Testis (tissue), 3 donors: ENCODE measurements around the gene TRIM71. TPM values are rescaled to one million over a fixed set of nuclear protein-coding genes. Genes with fewer than 3 reads are reported as not detected.

Source experiments
- DNase-seq: peaks from one replicate; pipeline ENCODE4 v3.0.0-alpha.2; 2019
- H3K27ac ChIP-seq, 2 donors: fragments of 200-600 bp; sonication (generic); one replicate each; pipeline ENCODE4 v1.5.1; 2019
- H3K27me3 ChIP-seq: fragments of 200-600 bp; sonication (generic); one replicate; pipeline ENCODE4 v1.5.1; 2019
- H3K36me3 ChIP-seq: fragments of 200-600 bp; sonication (generic); one replicate; pipeline ENCODE4 v1.5.1; 2017; ENCODE audit warnings: low read depth; ENCODE audit errors: missing control alignments
- H3K4me1 ChIP-seq: fragments of 200-600 bp; sonication (generic); one replicate; pipeline ENCODE4 v1.5.1; 2019
- H3K4me3 ChIP-seq, 2 donors: fragments of 200-600 bp; sonication (generic); one replicate each; pipeline ENCODE4 v1.5.1; 2017 to 2019
- H3K9me3 ChIP-seq: fragments of 200-600 bp; sonication (generic); one replicate; pipeline ENCODE4 v1.5.1; 2017
- POLR2A ChIP-seq: fragments of 450-650 bp; IDR thresholded peaks from one replicate; pipeline ENCODE4 v1.6.1; 2017; ENCODE audit warnings: antibody characterized with exemption, mild to moderate bottlenecking, moderate library complexity
- WGBS, 2 donors: methylation state at CpG; one replicate each; pipeline ENCODE4 v1.1.5; 2018; 5-methylcytosine and 5-hydroxymethylcytosine counted together
- intact Hi-C: fragments of 100-400 bp; cut with DNase I; formaldehyde crosslinking; loops from one replicate; pipeline ENCODE4 v1.15.1; 2023; ENCODE audit warnings: low total_unique reads
- polyA plus RNA-seq: library from polyadenylated mRNA; stranded (reverse); fragments of 350-450 nt; fragmentation: Illumina TruSeq; extraction: RNeasy Lipid Tissue Mini Kit (QIAGEN cat#74804); gene quantifications from one replicate; pipeline ENCODE4 v1.2.3, GENCODE V29; 2014; ENCODE audit warnings: low read depth, low replicate concordance; ENCODE audit not compliant: insufficient read depth
- total RNA-seq, 2 donors: library from RNA; depleted of rRNA; stranded (reverse); fragments of >200 nt; gene quantifications; one replicate each; pipeline ENCODE4 v1.2.3, GENCODE V29; 2016
- TF ChIP-seq, protein P1 (sequence below), 3 experiments: fragments of 450-650 bp in 2 of 3; fragments of 200-600 bp in 1 of 3; sonication (generic) in 1 of 3; IDR thresholded peaks; one replicate each; pipeline ENCODE4 v1.5.1; 2016 to 2019; ENCODE audit warnings: antibody characterized with exemption in 3 of 3, mild to moderate bottlenecking in 2 of 3, moderate library complexity in 1 of 3

The TRIM71 gene
- total and polyA plus RNA-seq, 3 donors from 2014 or later: 9.9 to 21.0 (median 20.6) TPM

- DNase-seq: no peak
- no peak for TF ChIP-seq POLR2A
- TF ChIP-seq, protein P1, sequence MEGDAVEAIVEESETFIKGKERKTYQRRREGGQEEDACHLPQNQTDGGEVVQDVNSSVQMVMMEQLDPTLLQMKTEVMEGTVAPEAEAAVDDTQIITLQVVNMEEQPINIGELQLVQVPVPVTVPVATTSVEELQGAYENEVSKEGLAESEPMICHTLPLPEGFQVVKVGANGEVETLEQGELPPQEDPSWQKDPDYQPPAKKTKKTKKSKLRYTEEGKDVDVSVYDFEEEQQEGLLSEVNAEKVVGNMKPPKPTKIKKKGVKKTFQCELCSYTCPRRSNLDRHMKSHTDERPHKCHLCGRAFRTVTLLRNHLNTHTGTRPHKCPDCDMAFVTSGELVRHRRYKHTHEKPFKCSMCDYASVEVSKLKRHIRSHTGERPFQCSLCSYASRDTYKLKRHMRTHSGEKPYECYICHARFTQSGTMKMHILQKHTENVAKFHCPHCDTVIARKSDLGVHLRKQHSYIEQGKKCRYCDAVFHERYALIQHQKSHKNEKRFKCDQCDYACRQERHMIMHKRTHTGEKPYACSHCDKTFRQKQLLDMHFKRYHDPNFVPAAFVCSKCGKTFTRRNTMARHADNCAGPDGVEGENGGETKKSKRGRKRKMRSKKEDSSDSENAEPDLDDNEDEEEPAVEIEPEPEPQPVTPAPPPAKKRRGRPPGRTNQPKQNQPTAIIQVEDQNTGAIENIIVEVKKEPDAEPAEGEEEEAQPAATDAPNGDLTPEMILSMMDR (IDR thresholded peaks at IDR 0.05): no peak
- WGBS, 2 donors: 90 to 91% methylated on average over 2 of the region's 2 CpGs
- no peaks in the 10 kb centered on the region for H3K36me3 ChIP-seq
- no peaks in the 10 kb centered on the region for H3K27me3 ChIP-seq
- H3K4me3 ChIP-seq: no peak overlapping the region
- H3K9me3 ChIP-seq: no peaks in the 10 kb centered on the region
- no peaks in the 10 kb centered on the region for H3K4me1 ChIP-seq
- H3K27ac ChIP-seq: no peak overlapping the region
- intact Hi-C loops: no loop called here
These were observed 66.8 kb downstream of the TRIM71 start for GRCh38 chr3:32884591-32884990.

- no peaks in the 10 kb centered on the region for H3K4me1 ChIP-seq
- H3K27me3 ChIP-seq: no peaks in the 10 kb centered on the region
- no peaks in the 10 kb centered on the region for H3K9me3 ChIP-seq
- H3K27ac ChIP-seq: no peak overlapping the region
- TF ChIP-seq, protein P1 (IDR thresholded peaks at IDR 0.05): no peak
- TF ChIP-seq POLR2A: no peak
- WGBS, 2 donors: 86 to 93% methylated on average over 11 of the region's 11 CpGs
- no peak for DNase-seq
- no peak overlapping the region for H3K4me3 ChIP-seq
- H3K36me3 ChIP-seq: no peaks in the 10 kb centered on the region
- intact Hi-C loops: no loop called here
These were observed 67.6 kb downstream of the TRIM71 start for GRCh38 chr3:32885283-32885901.

GRCh38 chr3:32886296-32886695 lies 68.5 kb downstream of the TRIM71 start:
- no peaks in the 10 kb centered on the region for H3K27me3 ChIP-seq
- H3K27ac ChIP-seq: no peak overlapping the region
- TF ChIP-seq, protein P1 (IDR thresholded peaks at IDR 0.05): no peak
- intact Hi-C loops: no loop called here
- DNase-seq: no peak
- 72 to 83% methylated on average over 4 of the region's 4 CpGs for WGBS, 2 donors
- H3K9me3 ChIP-seq: no peaks in the 10 kb centered on the region
- H3K4me3 ChIP-seq: no peak overlapping the region
- H3K4me1 ChIP-seq: no peaks in the 10 kb centered on the region
- no peaks in the 10 kb centered on the region for H3K36me3 ChIP-seq

DNA sequence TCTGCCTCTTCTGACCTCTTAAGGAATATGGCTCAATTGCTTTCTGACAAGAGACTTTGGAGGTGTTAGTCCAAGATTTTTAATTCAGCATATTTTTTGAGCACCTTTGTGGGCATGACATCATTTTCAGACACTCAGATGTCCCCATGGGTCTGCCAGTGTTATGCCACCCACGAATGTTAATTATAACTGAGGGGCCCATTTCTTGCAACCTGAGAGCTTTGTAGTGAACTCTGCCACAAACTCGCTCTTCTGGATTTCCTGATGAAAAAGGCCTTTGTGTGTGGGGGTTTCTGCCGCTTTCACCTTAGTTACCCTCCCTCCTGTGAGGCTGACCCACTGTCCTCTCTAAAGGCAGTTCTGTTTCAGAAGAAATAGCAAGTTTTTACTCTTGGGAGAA lies 69.1 kb downstream of the TRIM71 start:
- H3K4me3 ChIP-seq: no peak overlapping the region
- no peaks in the 10 kb centered on the region for H3K9me3 ChIP-seq
- intact Hi-C loops: no loop called here
- H3K27ac ChIP-seq: no peak overlapping the region
- H3K27me3 ChIP-seq: no peaks in the 10 kb centered on the region
- H3K4me1 ChIP-seq: no peaks in the 10 kb centered on the region
- TF ChIP-seq, protein P1 (IDR thresholded peaks at IDR 0.05): no peak
- no peak for TF ChIP-seq POLR2A
- H3K36me3 ChIP-seq: no peaks in the 10 kb centered on the region
- 85 to 91% methylated on average over 3 of the region's 3 CpGs for WGBS, 2 donors
- no peak for DNase-seq

GRCh38 chr3:32888739-32889138 lies 70.9 kb downstream of the TRIM71 start:
- H3K27me3 ChIP-seq: no peaks in the 10 kb centered on the region
- intact Hi-C loops: no loop called here
- no peaks in the 10 kb centered on the region for H3K9me3 ChIP-seq
- DNase-seq: no peak
- no peak overlapping the region for H3K4me3 ChIP-seq
- H3K4me1 ChIP-seq: no peaks in the 10 kb centered on the region
- TF ChIP-seq, protein P1 (IDR thresholded peaks at IDR 0.05): no peak
- TF ChIP-seq POLR2A: no peak
- WGBS, 2 donors: 95 to 97% methylated on average over 1 of the region's 1 CpG
- H3K27ac ChIP-seq: no peak overlapping the region
- no peaks in the 10 kb centered on the region for H3K36me3 ChIP-seq
